Esophagus squamous epithelium (tissue), 5 donors: ENCODE measurements around the gene FCN1. TPM values are rescaled to one million over a fixed set of nuclear protein-coding genes. Genes with fewer than 3 reads are reported as not detected.

Source experiments
- DNase-seq: peaks from one replicate; lab custom pipeline; 2025; lab: John Stamatoyannopoulos, UW
- H3K27ac ChIP-seq, 4 donors: fragments of 200-600 bp; sonication (generic); one replicate each; pipeline ENCODE4 v1.5.1; 2016 to 2019; ENCODE audit warnings: mild to moderate bottlenecking in 1 of 4
- H3K27me3 ChIP-seq, 4 donors: fragments of 200-600 bp; sonication (generic); 1 replicate in 3 of 4; 2 replicates in 1 of 4; pipeline versions ENCODE4 v1.5.1 to v1.6.0; 2017 to 2021; ENCODE audit warnings: antibody characterized with exemption in 1 of 4
- H3K36me3 ChIP-seq, 3 donors: fragments of 200-600 bp; sonication (generic); one replicate each; pipeline ENCODE4 v1.5.1; 2016 to 2019
- H3K4me1 ChIP-seq, 3 donors: fragments of 200-600 bp; sonication (generic); one replicate each; pipeline ENCODE4 v1.5.1; 2017 to 2019
- H3K4me3 ChIP-seq, 4 donors: fragments of 200-600 bp; sonication (generic); 1 replicate in 3 of 4; 2 replicates in 1 of 4; pipeline ENCODE4 v1.5.1; 2016 to 2019; ENCODE audit warnings: mild to moderate bottlenecking in 2 of 4, moderate library complexity in 1 of 4
- H3K9me3 ChIP-seq, 3 donors: fragments of 200-600 bp; sonication (generic); one replicate each; pipeline ENCODE4 v1.5.1; 2016 to 2019
- CTCF ChIP-seq, 6 experiments: fragments of 450-650 bp in 4 of 6; fragments of 200-600 bp in 2 of 6; sonication (generic) in 2 of 6; IDR thresholded peaks; one replicate each; pipeline ENCODE4 v1.5.1; 2016 to 2019; ENCODE audit warnings: antibody characterized with exemption in 6 of 6, mild to moderate bottlenecking in 4 of 6, moderate library complexity in 4 of 6
- POLR2A ChIP-seq, 4 donors: fragments of 450-650 bp; IDR thresholded peaks; one replicate each; pipeline ENCODE4 v1.6.1; 2017; ENCODE audit warnings: antibody characterized with exemption in 4 of 4, mild to moderate bottlenecking in 4 of 4, moderate library complexity in 3 of 4
- WGBS, 2 donors: methylation state at CpG; one replicate each; pipeline ENCODE4 v1.1.5; 2018; 5-methylcytosine and 5-hydroxymethylcytosine counted together
- intact Hi-C: fragments of 100-400 bp; cut with DNase I; formaldehyde crosslinking; loops from one replicate; pipeline ENCODE4 v1.15.0; 2022
- total RNA-seq, 4 donors: library from RNA; depleted of rRNA; stranded (reverse); fragments of >200 nt; gene quantifications; one replicate each; pipeline ENCODE4 v1.1.0, GENCODE V29; 2016
- donor health status: DM: yes; HTN: yes; CAD: no.

Gene FCN1
- total RNA-seq, 4 donors from 2014 or later = 0.22 to 5.7 (median 0.76) TPM; not detected in 1

DNA sequence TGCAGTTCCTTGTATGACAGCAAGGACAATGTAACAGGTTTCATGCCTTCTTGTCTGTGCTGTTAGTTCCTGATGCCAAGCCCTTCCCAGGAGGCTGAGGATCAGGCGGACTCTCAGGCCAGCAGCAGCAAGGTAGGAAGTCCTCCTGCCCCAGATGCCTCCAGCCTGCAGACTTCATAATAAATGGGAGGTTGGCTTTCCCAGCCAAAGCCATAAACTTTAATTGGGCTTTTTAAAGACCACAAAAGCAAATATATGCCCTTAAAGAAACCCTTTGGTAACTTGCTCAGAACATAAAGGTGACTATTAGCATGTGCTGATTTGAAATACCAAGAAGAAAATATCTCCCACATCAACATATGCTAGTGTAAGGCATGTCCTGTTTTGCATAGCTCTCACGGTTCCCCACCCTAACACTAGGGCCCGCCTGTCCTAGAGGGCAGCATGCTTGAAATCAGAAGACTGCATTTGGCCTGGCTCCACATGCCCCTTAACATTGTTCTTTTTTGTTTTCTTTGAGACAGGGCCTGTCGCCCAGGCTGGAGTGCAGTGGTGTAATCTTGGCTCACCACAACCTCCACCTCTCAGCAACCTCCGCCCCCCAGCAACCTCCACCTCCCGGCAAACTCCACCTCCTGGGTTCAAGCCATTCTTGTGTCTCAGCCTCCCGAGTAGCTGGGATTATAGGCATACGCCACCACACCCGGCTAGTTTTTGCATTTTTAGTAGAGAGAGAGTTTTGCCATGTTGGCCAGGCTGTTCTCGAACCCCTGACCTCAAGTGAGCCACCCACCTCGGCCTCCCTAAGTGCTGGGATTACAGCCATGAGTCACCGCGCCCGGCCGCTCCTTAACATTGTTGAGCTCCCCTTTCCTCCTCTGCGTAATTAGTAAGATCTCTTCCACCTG, 44.6 kb upstream of the FCN1 start:
- no peak for DNase-seq
- Histone ChIP-seq H3K27ac (no peak overlapping the region), H3K4me3 (no peak overlapping the region), H3K27me3 (peaks cover 0 to 94% (median 0%) of the 10 kb centered on the region in 4 donors), H3K9me3 (no peaks in the 10 kb centered on the region), H3K36me3 (no peaks in the 10 kb centered on the region), H3K4me1 (peaks cover 0 to 9% (median 0%) of the 10 kb centered on the region in 3 donors)
- WGBS, 2 donors = 50% methylated on average over 15 to 16 of the region's 16 CpGs
- intact Hi-C loops = no loop called here
- TF ChIP-seq CTCF (IDR thresholded peaks at IDR 0.05) = peak in 1 of 6 experiments; percentile 4
- no peak for TF ChIP-seq POLR2A (IDR thresholded peaks at IDR 0.05)

GRCh38 chr9:134961331-134962064, 43.8 kb upstream of the FCN1 start:
- 57 to 61% methylated on average over 9 to 15 of the region's 21 CpGs for WGBS, 2 donors
- intact Hi-C loops = no loop called here
- TF ChIP-seq POLR2A (IDR thresholded peaks at IDR 0.05) (no peak), CTCF (IDR thresholded peaks at IDR 0.05) (no peak)
- Histone ChIP-seq H3K27ac (no peak overlapping the region), H3K36me3 (no peaks in the 10 kb centered on the region), H3K27me3 (peaks cover 0 to 90% (median 0%) of the 10 kb centered on the region in 4 donors), H3K4me1 (peaks cover 0 to 9% (median 0%) of the 10 kb centered on the region in 3 donors), H3K4me3 (no peak overlapping the region), H3K9me3 (no peaks in the 10 kb centered on the region)
- no peak for DNase-seq

DNA sequence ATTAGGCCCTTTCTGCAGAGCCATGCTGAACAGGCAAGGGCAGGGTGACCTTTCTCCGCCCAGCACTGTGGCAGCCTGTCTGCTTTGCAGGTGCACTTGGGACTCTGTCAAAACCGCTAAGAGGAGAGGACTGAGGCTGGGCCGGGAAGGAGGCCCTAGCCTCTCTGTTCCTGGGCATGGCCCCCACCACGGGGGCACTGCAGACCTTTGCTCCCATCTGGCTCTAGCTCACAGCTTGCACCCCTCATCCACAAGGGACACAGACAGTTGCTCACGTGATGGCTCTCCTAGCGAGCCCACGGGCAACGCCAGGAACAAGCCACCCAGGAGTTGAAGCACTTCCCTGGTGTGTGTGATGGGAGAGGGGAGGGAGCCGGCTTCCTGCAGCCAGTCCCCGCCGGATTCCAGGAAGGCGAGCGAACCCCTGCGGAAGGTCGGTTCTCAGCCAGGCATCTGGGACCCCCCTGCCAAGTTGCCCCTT, 43.0 kb upstream of the FCN1 start:
- DNase-seq = no peak
- no peak overlapping the region for H3K4me3 ChIP-seq
- H3K4me1 ChIP-seq = peaks cover 0 to 9% (median 0%) of the 10 kb centered on the region in 3 donors
- peaks cover 0 to 88% (median 0%) of the 10 kb centered on the region in 4 donors for H3K27me3 ChIP-seq
- TF ChIP-seq POLR2A (IDR thresholded peaks at IDR 0.05) (no peak), CTCF (IDR thresholded peaks at IDR 0.05) (no peak)
- 40 to 100% methylated on average over 1 of the region's 15 CpGs for WGBS, 2 donors
- H3K27ac ChIP-seq = no peak overlapping the region
- intact Hi-C loops = no loop called here
- H3K36me3 ChIP-seq = no peaks in the 10 kb centered on the region
- no peaks in the 10 kb centered on the region for H3K9me3 ChIP-seq

DNA sequence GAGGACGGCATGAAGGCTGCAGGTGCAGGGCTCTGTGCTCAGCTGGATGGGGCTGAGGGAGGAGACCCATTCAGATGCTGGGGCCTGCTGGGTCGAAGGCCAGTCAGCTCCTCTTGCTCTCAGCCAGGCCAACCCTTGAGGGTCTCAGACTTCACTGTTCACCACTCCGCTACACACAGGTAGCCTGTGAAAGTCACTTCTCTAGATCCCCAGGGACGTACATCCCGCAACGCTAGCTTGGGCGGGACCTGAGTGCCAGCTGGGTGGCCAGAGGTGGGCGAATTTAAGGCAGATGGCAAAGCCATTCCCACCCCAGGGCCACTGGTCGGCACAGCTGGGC, 42.2 kb upstream of the FCN1 start:
- Histone ChIP-seq H3K27me3 (peaks cover 0 to 90% (median 0%) of the 10 kb centered on the region in 4 donors), H3K4me3 (no peak overlapping the region), H3K36me3 (no peaks in the 10 kb centered on the region), H3K9me3 (no peaks in the 10 kb centered on the region), H3K4me1 (peaks cover 0 to 9% (median 0%) of the 10 kb centered on the region in 3 donors), H3K27ac (no peak overlapping the region)
- WGBS, 2 donors = 60 to 81% methylated on average over 1 to 3 of the region's 9 CpGs
- no peak for TF ChIP-seq CTCF (IDR thresholded peaks at IDR 0.05)
- TF ChIP-seq POLR2A (IDR thresholded peaks at IDR 0.05) = no peak
- intact Hi-C loops = no loop called here
- no peak for DNase-seq
